Colon (tissue), 2 donors: ENCODE results near the gene PIK3R2.
"Not testable (repeated sequence)": the region's sequence is repeated elsewhere in the genome, so short reads cannot be mapped to it uniquely, and the experiment has no call there.

Source experiments
- FAIRE-seq: peaks from 2 replicates; lab custom pipeline; 2012; peaks lifted over from hg19 to GRCh38; lab: Jason Lieb, UNC
- donor health status: control.
- donor health status: control.

PIK3R2 gene

GRCh38 chr19:18155095-18156087, 2.4 kb downstream of the PIK3R2 start:
- FAIRE-seq, result no peak

- no peak for FAIRE-seq
Measured at GRCh38 chr19:18156268-18156667, 3.3 kb downstream of the PIK3R2 start.

DNA sequence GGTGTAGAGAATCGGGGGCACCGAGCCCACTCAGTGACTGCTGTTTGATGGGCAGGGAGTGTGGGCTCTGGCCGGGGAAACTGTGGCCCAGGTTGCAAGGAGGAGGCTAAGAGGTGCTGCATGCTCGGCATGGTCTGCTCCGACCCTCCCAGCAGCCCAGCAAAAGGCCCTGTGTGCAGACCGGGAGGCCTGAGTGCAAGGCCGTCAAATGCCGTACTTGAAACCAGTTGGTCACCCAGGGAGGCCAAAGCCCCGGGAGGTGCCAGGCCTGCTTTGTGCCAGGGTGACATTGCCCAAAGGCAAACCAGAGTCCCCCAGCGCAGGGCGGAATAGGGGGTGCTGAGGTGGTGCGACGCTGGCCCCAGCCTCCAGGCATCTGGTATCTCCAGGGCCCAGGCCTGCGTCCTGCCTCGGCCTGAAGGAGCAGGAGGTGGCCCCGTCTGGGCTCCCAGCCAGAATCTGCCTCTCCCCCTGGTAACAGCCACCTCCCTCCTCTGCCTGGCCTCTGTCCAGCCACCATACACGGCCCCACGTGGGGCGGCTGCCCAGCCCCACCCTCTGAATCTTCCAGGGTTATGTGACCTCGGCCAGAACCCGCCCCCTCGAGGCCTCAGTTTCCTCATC, 4.0 kb downstream of the PIK3R2 start:
- no peak for FAIRE-seq

GRCh38 chr19:18157465-18158063, 4.6 kb downstream of the PIK3R2 start:
- FAIRE-seq, result no peak

DNA sequence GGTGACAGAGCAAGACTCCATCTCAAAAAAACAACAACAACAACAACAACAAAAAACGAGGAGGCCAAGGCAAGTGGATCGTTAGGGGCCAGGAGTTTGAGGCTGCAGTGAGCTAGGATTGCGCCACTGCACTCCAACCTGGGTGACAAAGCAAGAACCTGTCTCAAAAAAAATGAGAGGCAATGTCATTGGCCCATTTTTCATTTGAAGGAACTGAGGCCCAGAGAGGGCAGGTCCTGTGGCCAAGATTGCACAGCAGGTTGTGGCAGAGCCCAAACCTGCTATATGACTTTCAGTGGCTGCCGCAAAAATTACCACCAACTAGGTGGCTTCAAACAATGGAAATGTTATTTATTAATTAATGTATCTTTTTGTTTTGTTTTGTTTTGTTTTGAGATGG, 5.5 kb downstream of the PIK3R2 start:
- FAIRE-seq, result no peak

- not testable (repeated sequence) for FAIRE-seq
Measured at GRCh38 chr19:18159059-18159616, 6.2 kb downstream of the PIK3R2 start.

DNA sequence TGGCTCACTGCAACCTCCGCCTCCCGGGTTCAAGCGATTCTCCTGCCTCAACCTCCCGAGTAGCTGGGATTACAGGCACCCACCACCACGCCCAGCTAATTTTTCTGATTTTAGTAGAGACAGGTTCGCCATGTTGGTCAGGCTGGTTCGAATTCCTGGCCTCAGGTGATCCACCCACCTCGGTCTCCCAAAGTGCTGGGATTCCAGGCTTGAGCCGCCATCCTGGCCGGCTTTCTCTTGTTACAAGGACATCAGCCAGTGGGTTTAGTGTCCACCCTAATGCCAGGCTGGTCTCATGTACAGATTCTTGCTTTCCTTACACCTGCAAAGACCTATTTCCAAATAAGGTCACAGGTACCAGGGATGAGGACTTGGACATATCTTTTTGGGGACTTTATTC, 6.8 kb downstream of the PIK3R2 start:
- no peak for FAIRE-seq

- FAIRE-seq, result no peak
Measured at GRCh38 chr19:18160493-18160970, 7.6 kb downstream of the PIK3R2 start.

GRCh38 chr19:18160971-18161635, 8.1 kb downstream of the PIK3R2 start:
- no peak for FAIRE-seq

GRCh38 chr19:18161636-18162002, 8.7 kb downstream of the PIK3R2 start:
- FAIRE-seq, result no peak

DNA sequence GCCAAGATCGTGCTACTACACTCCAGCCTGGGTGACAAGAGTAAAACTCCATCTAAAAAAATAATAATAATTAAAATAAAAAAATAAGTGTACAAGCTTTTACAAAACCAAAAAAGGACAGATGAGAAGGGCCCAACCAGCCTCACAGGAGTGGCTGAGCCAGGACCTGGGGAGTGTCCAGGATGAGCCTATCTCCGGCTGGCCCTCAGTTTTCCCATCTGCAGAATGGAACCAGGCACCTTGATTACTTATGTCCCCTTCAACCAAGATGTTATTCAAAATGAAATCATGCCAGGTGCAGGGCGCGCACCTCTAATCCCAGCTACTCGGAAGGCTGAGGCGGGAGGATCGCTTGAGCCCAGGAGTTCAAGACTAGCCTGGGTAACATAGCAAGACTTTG, 11.1 kb downstream of the PIK3R2 start:
- no peak for FAIRE-seq

DNA sequence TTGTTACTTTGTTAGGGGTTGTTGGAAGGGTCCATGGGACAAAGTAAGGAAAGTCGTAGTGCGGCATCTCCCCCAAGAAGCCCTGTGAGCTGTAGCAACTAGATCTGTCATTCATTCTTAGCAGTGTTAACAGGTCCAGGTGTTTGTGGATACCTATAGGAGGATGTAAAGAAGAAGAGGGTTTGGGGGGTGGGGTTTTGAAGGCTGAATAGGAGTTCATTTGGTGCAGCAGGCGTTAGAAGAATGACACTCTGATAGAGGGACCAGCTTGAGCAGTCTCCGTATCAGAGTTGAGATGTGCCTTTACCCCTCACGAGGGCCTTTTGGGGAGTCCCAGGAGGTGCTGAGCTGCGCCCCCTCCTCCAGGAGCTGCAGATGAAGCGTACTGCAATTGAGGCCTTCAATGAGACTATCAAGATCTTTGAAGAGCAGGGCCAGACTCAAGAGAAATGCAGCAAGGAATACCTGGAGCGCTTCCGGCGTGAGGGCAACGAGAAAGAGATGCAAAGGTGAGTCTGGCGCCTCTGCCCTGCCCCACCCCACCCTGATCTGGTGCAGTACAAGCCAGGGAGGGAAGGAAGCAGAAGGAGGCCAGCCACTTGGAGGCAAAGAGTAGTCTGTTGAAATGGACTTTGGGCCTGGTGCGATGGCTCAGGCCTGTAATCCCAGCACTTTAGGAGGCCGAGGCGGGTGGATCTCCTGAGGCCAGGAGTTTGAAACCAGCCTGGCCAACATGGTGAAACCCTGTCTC, 13.0 kb downstream of the PIK3R2 start:
- no peak for FAIRE-seq

- no peak for FAIRE-seq
Measured at GRCh38 chr19:18167011-18167410, 14.0 kb downstream of the PIK3R2 start.

DNA sequence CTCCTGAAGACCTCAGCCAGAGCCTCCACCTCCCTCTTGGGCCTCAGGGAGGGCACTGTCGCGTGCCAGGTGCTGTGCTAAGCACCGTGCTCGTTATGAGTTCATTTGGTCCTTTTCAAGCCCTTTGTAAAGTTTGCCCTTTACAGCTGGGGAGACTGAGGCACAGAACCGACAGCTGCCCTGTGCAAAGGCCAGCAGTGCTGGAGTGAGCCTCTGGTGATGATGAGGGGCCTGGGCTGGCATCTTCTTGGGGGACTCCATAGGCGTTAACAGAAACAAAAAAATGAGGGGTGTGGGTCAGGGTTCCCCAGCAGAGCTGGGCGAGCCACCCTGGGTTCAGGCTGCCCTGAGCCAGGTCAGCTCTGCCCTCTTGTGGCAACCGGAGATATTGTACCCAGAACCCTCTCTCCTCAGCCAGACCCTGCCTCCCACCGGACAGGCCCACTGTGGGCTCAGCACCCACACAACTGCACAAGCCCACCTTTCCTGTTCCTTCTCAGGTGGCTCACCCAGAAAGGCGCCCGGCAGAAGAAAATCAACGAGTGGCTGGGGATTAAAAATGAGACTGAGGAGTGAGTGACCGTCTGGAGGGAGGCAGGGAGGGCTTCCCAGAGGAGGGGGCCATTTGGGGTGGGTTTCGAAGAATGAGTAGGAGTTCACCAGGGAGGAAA, 15.1 kb downstream of the PIK3R2 start:
- FAIRE-seq, result no peak

GRCh38 chr19:18168673-18169381, 15.9 kb downstream of the PIK3R2 start:
- FAIRE-seq, result no peak

- no peak for FAIRE-seq
Measured at GRCh38 chr19:18170714-18171255, 17.8 kb downstream of the PIK3R2 start.

GRCh38 chr19:18171605-18172327, 18.8 kb downstream of the PIK3R2 start:
- no peak for FAIRE-seq

- FAIRE-seq, result no peak
Measured at GRCh38 chr19:18172331-18173053, 19.5 kb downstream of the PIK3R2 start.
